ENCODE results near the gene MRPS12. TPM values are rescaled to one million over a fixed set of nuclear protein-coding genes. Genes with fewer than 3 reads are reported as not detected.

MRPS12 gene
- total RNA-seq, 1 experiment from 2014 or later, result 81.3 TPM

DNA sequence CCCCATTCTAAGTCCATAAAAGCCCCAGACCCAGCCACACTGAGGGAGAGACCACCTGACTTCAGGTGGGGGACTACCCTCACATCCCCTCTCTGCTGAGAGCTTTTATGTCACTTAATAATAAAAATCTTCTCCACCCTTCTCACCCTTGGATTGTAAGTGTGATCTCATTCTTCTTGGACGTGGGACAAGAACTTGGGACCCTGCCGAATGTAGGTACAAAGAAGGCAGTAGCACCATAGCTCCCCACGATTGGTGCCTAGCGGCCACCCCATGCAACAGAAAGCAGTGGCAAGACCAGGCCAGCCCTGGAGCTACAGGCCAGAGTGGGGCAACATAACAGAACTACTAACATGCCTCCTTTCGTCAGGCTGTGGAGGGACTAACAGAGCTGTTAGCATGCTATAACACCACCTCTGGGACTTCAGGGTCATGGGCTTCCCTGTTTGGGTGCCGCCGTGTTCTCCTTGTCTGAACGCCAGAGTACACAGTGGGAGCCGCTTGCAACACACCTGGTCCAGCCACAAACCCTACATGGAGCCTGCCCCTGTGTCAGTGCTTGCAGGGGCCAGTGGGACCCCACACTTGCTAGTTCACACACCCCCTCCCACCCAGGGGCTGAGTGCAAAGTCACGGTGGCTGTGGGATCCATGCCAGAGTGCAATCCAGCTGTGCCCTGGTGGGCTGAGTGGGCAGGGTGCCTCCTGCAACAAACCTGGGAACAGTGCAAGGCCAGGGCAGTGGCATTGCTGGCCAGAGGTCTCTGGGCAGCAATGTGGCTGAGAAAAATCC lies 50.0 kb downstream of the MRPS12 start:
- Histone ChIP-seq H2BK120ac (ENCODE audit: low read depth, low read length, poor library complexity, severe bottlenecking) (no peak overlapping the region), H2AK5ac (ENCODE audit: insufficient read length, low read length) (no peak overlapping the region), H4K20me1 (ENCODE audit: control insufficient read depth, insufficient read depth, insufficient read length) (no peaks in the 10 kb centered on the region), H2AFZ (ENCODE audit: low read length) (no peak overlapping the region), H3K18ac (ENCODE audit: insufficient read length, low read depth, low read length) (no peak overlapping the region), H3T11ph (ENCODE audit: low read length) (no peak overlapping the region), H4K5ac (ENCODE audit: insufficient read length, low read depth, low read length) (no peak overlapping the region), H3K4me2 (ENCODE audit: insufficient read depth, insufficient read length, low read length) (no peak overlapping the region), H2BK15ac (ENCODE audit: low read depth, low read length) (no peak overlapping the region), H3K27me3 (ENCODE audit: insufficient read depth, low read length) (no peaks in the 10 kb centered on the region), H3K9ac (ENCODE audit: extremely low read depth, insufficient read length, low read length) (no peak overlapping the region), H2BK5ac (ENCODE audit: insufficient read length, low read length) (no peak overlapping the region), H3K14ac (ENCODE audit: insufficient read depth, low read length) (no peak overlapping the region), H3K79me1 (ENCODE audit: insufficient read depth, low read depth, low read length, poor library complexity, severe bottlenecking) (no peaks in the 10 kb centered on the region), H4K91ac (ENCODE audit: insufficient read length, low read depth, low read length) (no peak overlapping the region), H3K27ac (ENCODE audit: insufficient read length, low read depth, low read length) (no peak overlapping the region), H3K23ac (ENCODE audit: insufficient read length, low read depth, low read length) (no peak overlapping the region), H3K56ac (ENCODE audit: insufficient read length, low read depth, low read length) (no peak overlapping the region), H3K4ac (ENCODE audit: low read depth, low read length) (no peak overlapping the region), H3K23me2 (ENCODE audit: insufficient read length, low read depth, low read length, poor library complexity, severe bottlenecking) (peaks cover 9% of the 10 kb centered on the region), H4K8ac (replicated peaks; ENCODE audit: insufficient read length, low read depth, low read length) (no peak overlapping the region), H2BK20ac (ENCODE audit: low read depth, low read length, poor library complexity, severe bottlenecking) (no peak overlapping the region), H3K9me3 (ENCODE audit: control insufficient read depth, low read depth, low read length) (no peaks in the 10 kb centered on the region), H3K79me2 (ENCODE audit: insufficient read depth, low read length) (no peaks in the 10 kb centered on the region), H2BK12ac (ENCODE audit: insufficient read length, low read depth, low read length) (no peak overlapping the region), H3K4me1 (ENCODE audit: insufficient read depth, low read length) (no peaks in the 10 kb centered on the region)
- H3K27ac Mint-ChIP-seq, result no peak overlapping the region; a peak in 1 of 7 replicates
- DNase-seq, result no peak
- TF ChIP-seq, protein P1, sequence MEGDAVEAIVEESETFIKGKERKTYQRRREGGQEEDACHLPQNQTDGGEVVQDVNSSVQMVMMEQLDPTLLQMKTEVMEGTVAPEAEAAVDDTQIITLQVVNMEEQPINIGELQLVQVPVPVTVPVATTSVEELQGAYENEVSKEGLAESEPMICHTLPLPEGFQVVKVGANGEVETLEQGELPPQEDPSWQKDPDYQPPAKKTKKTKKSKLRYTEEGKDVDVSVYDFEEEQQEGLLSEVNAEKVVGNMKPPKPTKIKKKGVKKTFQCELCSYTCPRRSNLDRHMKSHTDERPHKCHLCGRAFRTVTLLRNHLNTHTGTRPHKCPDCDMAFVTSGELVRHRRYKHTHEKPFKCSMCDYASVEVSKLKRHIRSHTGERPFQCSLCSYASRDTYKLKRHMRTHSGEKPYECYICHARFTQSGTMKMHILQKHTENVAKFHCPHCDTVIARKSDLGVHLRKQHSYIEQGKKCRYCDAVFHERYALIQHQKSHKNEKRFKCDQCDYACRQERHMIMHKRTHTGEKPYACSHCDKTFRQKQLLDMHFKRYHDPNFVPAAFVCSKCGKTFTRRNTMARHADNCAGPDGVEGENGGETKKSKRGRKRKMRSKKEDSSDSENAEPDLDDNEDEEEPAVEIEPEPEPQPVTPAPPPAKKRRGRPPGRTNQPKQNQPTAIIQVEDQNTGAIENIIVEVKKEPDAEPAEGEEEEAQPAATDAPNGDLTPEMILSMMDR (conservative IDR thresholded peaks at IDR 0.05), result no peak
- H3K36me3 Mint-ChIP-seq (ENCODE audit: insufficient read depth in 1 of 3, low read depth in 3 of 3), result peaks cover 8 to 10% (median 9%) of the 10 kb centered on the region in 3 experiments
- peaks cover 10 to 11% of the 10 kb centered on the region in 2 experiments for H3K9me3 Mint-ChIP-seq
- no peak overlapping the region for H3K4me3 Mint-ChIP-seq
- peaks cover 14% of the 10 kb centered on the region for H3K27me3 Mint-ChIP-seq (ENCODE audit: low read depth)
- peaks cover 6 to 7% of the 10 kb centered on the region in 2 experiments; a peak in 3 of 4 replicates for H3K4me1 Mint-ChIP-seq
- no CpG with 5 or more reads among the region's 10 CpGs for WGBS (ENCODE audit: extremely low coverage, insufficient read length, low lambda C conversion rate)

Other genes with a start within 250 kb of the MRPS12 start
- 10.3 and 10.5 TPM in 2 replicates for gene CAPN12, start 186.5 kb upstream of the MRPS12 start, total RNA-seq (2021)
- gene LGALS7, start 157.4 kb upstream of the MRPS12 start, total RNA-seq (2021), result 0.92 TPM in 1 of 2 replicates, not detected in the other
- gene LGALS7B, start 141.7 kb upstream of the MRPS12 start, total RNA-seq (2021), result 0.90 and 1.4 TPM in 2 replicates
- gene LGALS4, start 118.0 kb upstream of the MRPS12 start, total RNA-seq (2021), result 0.37 and 0.68 TPM in 2 replicates
- gene ECH1, start 99.2 kb upstream of the MRPS12 start, total RNA-seq (2021), result 141 and 145 TPM in 2 replicates
- 704 and 710 TPM in 2 replicates for gene HNRNPL, start 81.0 kb upstream of the MRPS12 start, total RNA-seq (2021)
- gene RINL, start 52.7 kb upstream of the MRPS12 start, total RNA-seq (2021), result 6.4 and 7.3 TPM in 2 replicates
- 8.4 and 9.2 TPM in 2 replicates for gene SIRT2, start 31.3 kb upstream of the MRPS12 start, total RNA-seq (2021)
- 33.8 and 36.7 TPM in 2 replicates for gene NFKBIB, start 31.0 kb upstream of the MRPS12 start, total RNA-seq (2021)
- 0.99 and 1.3 TPM in 2 replicates for gene CCER2, start 18.8 kb upstream of the MRPS12 start, total RNA-seq (2021)
- 57.4 and 59.7 TPM in 2 replicates for gene SARS2, start 181 bp upstream of the MRPS12 start, total RNA-seq (2021)
- gene FBXO17, start 44.8 kb downstream of the MRPS12 start, total RNA-seq (2021), result 25.5 and 25.9 TPM in 2 replicates
- gene FBXO27, start 101.6 kb downstream of the MRPS12 start, total RNA-seq (2021), result 14.5 and 16.7 TPM in 2 replicates
- gene ACP7, start 153.4 kb downstream of the MRPS12 start, total RNA-seq (2021), result 0.15 and 0.18 TPM in 2 replicates
- 62.6 and 63.1 TPM in 2 replicates for gene PAK4, start 194.8 kb downstream of the MRPS12 start, total RNA-seq (2021)

All from H9 (cell line).